ENCODE results near the gene MORF4L1. TPM values are rescaled to one million over a fixed set of nuclear protein-coding genes. Genes with fewer than 3 reads are reported as not detected.

Gene MORF4L1
- total RNA-seq, 1 donor: 456 TPM

GRCh38 chr15:78914027-78914764 lies 41.5 kb downstream of the MORF4L1 start:
- DNase-seq (ENCODE audit: insufficient read length, low spot score, missing footprints): peak; percentile 76
- no peaks in the 10 kb centered on the region for H3K27me3 ChIP-seq (ENCODE audit: insufficient read depth, low read length)
- TF ChIP-seq, protein P1, sequence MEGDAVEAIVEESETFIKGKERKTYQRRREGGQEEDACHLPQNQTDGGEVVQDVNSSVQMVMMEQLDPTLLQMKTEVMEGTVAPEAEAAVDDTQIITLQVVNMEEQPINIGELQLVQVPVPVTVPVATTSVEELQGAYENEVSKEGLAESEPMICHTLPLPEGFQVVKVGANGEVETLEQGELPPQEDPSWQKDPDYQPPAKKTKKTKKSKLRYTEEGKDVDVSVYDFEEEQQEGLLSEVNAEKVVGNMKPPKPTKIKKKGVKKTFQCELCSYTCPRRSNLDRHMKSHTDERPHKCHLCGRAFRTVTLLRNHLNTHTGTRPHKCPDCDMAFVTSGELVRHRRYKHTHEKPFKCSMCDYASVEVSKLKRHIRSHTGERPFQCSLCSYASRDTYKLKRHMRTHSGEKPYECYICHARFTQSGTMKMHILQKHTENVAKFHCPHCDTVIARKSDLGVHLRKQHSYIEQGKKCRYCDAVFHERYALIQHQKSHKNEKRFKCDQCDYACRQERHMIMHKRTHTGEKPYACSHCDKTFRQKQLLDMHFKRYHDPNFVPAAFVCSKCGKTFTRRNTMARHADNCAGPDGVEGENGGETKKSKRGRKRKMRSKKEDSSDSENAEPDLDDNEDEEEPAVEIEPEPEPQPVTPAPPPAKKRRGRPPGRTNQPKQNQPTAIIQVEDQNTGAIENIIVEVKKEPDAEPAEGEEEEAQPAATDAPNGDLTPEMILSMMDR (IDR thresholded peaks at IDR 0.05; ENCODE audit: extremely low read depth, low read depth, low read length): peak; percentile 47
- H3K4me3 ChIP-seq (ENCODE audit: insufficient read depth, low read length): no peak overlapping the region
- no peaks in the 10 kb centered on the region for H3K9me3 ChIP-seq (ENCODE audit: low read depth, low read length)
- H3K36me3 ChIP-seq (ENCODE audit: insufficient read depth, low read length): peaks cover 75% of the 10 kb centered on the region
- H4K20me1 ChIP-seq (ENCODE audit: insufficient read depth, low read length): peaks cover 47% of the 10 kb centered on the region
- no peak overlapping the region for H3K4me2 ChIP-seq (ENCODE audit: insufficient read depth, low read length)
- H3K27ac ChIP-seq (ENCODE audit: low read depth, low read length): peak overlapping the region; percentile 35
- H3K4me1 ChIP-seq (ENCODE audit: insufficient read depth, low read length): peaks cover 16% of the 10 kb centered on the region
- peaks cover 34% of the 10 kb centered on the region for H3K79me2 ChIP-seq (ENCODE audit: insufficient read depth, low read length)
- no peak overlapping the region for H2AFZ ChIP-seq (ENCODE audit: low read length)

- H3K4me3 ChIP-seq (ENCODE audit: insufficient read depth, low read length): no peak overlapping the region
- peaks cover 16% of the 10 kb centered on the region for H3K4me1 ChIP-seq (ENCODE audit: insufficient read depth, low read length)
- no peak overlapping the region for H3K4me2 ChIP-seq (ENCODE audit: insufficient read depth, low read length)
- H2AFZ ChIP-seq (ENCODE audit: low read length): no peak overlapping the region
- H4K20me1 ChIP-seq (ENCODE audit: insufficient read depth, low read length): peaks cover 37% of the 10 kb centered on the region
- no peaks in the 10 kb centered on the region for H3K9me3 ChIP-seq (ENCODE audit: low read depth, low read length)
- H3K27me3 ChIP-seq (ENCODE audit: insufficient read depth, low read length): no peaks in the 10 kb centered on the region
- H3K27ac ChIP-seq (ENCODE audit: low read depth, low read length): peak overlapping the region; percentile 59
- H3K36me3 ChIP-seq (ENCODE audit: insufficient read depth, low read length): peaks cover 74% of the 10 kb centered on the region
- DNase-seq (ENCODE audit: insufficient read length, low spot score, missing footprints): peak; percentile 74
- TF ChIP-seq, protein P1 (IDR thresholded peaks at IDR 0.05; ENCODE audit: extremely low read depth, low read depth, low read length): no peak
- H3K79me2 ChIP-seq (ENCODE audit: insufficient read depth, low read length): peaks cover 26% of the 10 kb centered on the region
Measured at GRCh38 chr15:78915341-78916087, 42.8 kb downstream of the MORF4L1 start.

GRCh38 chr15:78916088-78916487 lies 43.4 kb downstream of the MORF4L1 start:
- H3K4me3 ChIP-seq (ENCODE audit: insufficient read depth, low read length): no peak overlapping the region
- H2AFZ ChIP-seq (ENCODE audit: low read length): no peak overlapping the region
- no peak for DNase-seq (ENCODE audit: insufficient read length, low spot score, missing footprints)
- H3K79me2 ChIP-seq (ENCODE audit: insufficient read depth, low read length): peaks cover 21% of the 10 kb centered on the region
- H3K9me3 ChIP-seq (ENCODE audit: low read depth, low read length): no peaks in the 10 kb centered on the region
- no peaks in the 10 kb centered on the region for H3K27me3 ChIP-seq (ENCODE audit: insufficient read depth, low read length)
- peaks cover 16% of the 10 kb centered on the region for H3K4me1 ChIP-seq (ENCODE audit: insufficient read depth, low read length)
- TF ChIP-seq, protein P1 (IDR thresholded peaks at IDR 0.05; ENCODE audit: extremely low read depth, low read depth, low read length): no peak
- peaks cover 33% of the 10 kb centered on the region for H4K20me1 ChIP-seq (ENCODE audit: insufficient read depth, low read length)
- no peak overlapping the region for H3K4me2 ChIP-seq (ENCODE audit: insufficient read depth, low read length)
- H3K27ac ChIP-seq (ENCODE audit: low read depth, low read length): no peak overlapping the region
- peaks cover 73% of the 10 kb centered on the region for H3K36me3 ChIP-seq (ENCODE audit: insufficient read depth, low read length)

GRCh38 chr15:78917888-78918287 lies 45.2 kb downstream of the MORF4L1 start:
- TF ChIP-seq, protein P1 (IDR thresholded peaks at IDR 0.05; ENCODE audit: extremely low read depth, low read depth, low read length): no peak
- Histone ChIP-seq H3K4me2 (ENCODE audit: insufficient read depth, low read length) (no peak overlapping the region), H3K27me3 (ENCODE audit: insufficient read depth, low read length) (no peaks in the 10 kb centered on the region), H3K36me3 (ENCODE audit: insufficient read depth, low read length) (peaks cover 73% of the 10 kb centered on the region), H3K79me2 (ENCODE audit: insufficient read depth, low read length) (peaks cover 10% of the 10 kb centered on the region), H3K27ac (ENCODE audit: low read depth, low read length) (no peak overlapping the region), H4K20me1 (ENCODE audit: insufficient read depth, low read length) (peaks cover 31% of the 10 kb centered on the region), H2AFZ (ENCODE audit: low read length) (no peak overlapping the region), H3K4me3 (ENCODE audit: insufficient read depth, low read length) (no peak overlapping the region), H3K9me3 (ENCODE audit: low read depth, low read length) (no peaks in the 10 kb centered on the region), H3K4me1 (ENCODE audit: insufficient read depth, low read length) (peaks cover 16% of the 10 kb centered on the region)
- no peak for DNase-seq (ENCODE audit: insufficient read length, low spot score, missing footprints)
